GM18517 (cell line): ENCODE measurements around the gene PCID2.
"Not testable (repeated sequence)": the region's sequence is repeated elsewhere in the genome, so short reads cannot be mapped to it uniquely, and the experiment has no call there.

Experiments used
- ATAC-seq: cut with Tn5 transposase; IDR thresholded peaks from one replicate; pipeline ENCODE4 v1.9.1; 2021; ENCODE audit warnings: mild to moderate bottlenecking, moderate library complexity; ENCODE audit not compliant: unreplicated experiment

Gene PCID2

DNA sequence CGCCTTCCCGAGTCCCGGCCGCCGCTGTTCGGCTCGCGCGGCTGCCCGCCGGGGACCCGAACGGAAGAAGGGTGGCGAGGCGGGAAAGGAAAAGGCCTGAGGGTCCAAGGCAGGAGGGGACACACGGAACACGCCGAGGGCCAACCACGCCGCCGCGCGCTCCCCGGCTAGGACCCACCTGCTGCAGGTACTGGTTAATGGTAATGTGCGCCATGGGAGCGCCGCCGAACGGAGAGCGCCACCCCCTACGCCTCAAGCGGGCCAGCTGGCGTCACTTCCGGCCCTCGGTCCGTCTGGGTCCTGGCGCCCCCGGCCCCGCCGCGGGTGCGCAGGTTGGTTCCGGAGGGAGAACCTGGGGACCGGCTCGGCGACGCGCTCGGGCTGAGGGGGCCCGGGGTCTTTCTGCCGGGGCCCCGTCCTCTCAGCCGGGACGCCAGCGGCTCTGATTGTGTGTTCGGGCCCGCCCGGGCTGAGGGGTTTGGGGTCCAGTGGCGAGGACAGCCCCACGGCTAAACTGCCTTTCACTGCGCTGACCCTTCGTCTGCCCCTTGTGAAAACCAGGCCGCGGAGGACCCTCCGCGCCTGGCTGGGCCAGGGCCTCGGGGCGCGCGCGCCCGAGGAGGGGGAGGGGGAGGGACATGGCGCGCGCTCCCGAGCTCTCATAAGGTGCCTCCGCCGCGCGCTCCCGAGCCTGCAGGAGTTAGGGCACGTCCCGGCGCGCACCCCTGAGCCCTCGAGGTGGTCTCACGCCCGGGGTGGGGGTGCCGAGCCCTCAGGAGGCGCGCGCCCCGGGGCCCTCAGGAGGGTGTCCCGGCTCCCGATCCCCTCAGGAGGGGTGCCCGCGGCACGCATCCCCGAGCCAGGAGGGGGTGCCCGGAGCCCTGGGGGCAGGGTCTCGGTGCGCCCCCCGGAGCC is at the start of gene PCID2:
PCID2 (minus strand) TSS at position 249 of the 915 bp plus-strand sequence; CDS start at position 214, 35 bp downstream.
- ATAC-seq, result peak; percentile 61

DNA sequence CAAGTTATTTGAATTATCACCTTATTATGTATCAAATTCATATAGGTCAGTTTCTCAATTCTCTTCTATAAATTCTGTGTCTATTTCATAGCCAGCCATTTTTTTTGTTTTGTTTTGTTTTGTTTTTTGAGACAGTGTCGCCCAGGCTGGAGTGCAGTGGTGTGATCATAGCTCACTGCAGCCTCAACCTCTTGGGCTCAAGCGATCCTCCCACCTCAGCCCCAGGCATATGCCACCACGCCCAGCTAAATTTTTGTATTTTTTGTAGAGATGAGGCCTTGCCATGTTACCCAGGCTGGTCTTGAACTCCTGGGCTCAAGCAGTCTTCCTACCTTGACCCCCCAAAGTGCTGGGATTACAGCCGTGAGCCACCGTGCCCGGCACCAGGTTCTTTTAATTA is 49.4 kb upstream of the PCID2 start:
- not testable (repeated sequence) for ATAC-seq

DNA sequence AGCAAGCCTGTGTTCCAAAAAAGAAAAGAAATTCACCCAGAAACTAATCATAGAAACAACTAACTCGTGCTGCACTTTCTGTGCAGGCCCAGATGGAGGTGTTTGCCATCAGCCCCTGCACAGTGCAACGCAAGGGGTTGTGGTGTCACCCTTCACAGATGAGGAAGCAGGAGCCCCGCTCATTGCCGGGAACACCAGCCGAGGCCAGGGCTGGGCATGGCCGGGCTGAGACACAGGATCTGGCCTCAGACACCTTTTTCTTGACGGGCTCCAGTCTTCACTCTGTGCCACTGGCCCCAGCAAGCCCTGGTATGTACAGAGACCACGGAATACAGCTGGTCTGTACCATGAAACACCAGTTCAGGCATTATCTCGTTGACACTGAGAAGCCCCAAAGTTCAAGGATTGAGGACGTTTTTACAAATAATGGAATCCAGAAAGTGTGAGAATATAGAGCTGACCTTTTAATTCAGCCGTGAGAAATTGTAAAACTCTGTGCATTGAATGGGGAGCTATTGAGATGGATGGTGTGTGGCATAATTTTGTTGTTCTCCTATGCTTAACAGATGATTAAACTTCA is 44.1 kb upstream of the PCID2 start:
- ATAC-seq, result no peak

DNA sequence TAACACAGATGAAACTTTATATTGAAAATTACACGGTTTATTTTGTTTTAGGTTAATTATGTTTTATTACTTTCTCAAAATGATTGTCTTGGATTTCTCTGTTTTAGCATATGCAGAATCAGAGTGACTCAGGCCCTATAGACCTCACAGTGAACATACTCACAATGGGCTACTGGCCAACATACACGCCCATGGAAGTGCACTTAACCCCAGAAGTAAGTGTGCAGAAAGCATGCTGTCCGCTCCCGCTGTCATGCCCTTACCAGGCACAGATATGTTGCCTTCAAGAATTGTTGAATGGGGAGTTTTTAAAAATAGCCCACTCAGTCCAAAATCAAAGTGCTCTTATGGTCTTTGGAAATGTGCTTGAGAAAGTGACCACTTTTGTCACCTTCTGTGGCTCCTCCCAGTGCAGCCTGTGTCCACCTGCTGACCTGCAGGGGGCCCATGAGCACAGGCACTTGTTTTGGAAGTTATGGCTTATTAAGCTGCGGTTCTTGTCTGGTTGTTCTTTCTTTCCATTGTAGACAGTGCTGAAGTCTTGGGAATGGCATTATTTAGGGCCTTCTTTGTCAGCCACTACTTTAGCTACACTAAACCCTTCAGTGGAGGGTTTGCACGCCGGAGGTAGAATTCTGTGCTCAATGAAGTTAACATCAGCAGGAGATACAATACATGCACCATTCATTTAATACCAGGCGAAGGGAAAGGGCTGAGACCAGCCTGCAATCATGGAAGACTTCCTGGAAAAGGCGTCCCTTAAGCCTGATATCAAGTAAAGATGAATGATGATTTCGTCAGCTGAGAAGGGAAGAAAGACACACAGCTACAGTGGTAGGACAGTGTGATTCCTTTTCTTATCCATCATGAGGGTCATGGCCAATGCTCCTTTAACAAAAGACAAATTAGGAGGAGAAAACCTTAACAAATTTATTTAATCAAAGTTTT is 37.7 kb upstream of the PCID2 start:
- no peak for ATAC-seq

DNA sequence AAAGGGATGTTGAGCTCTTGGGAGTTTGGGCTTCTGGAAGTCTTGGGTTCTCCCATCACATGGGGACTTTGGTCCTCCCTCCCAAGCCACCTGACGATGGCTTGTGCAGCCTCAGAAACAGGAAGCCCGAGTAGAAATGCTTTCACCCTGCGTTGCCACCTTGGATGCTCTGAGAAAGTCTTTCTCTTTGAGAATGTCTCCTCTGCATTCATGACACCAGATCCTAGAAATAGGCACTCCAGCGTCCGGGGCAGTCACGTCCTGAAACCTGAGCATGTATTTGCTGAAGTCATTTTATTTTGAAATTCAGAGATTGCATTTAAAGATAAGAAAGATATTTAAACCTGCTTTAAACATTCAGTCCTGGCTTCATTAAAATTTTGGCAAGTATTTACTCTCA is 35.4 kb upstream of the PCID2 start:
- no peak for ATAC-seq

DNA sequence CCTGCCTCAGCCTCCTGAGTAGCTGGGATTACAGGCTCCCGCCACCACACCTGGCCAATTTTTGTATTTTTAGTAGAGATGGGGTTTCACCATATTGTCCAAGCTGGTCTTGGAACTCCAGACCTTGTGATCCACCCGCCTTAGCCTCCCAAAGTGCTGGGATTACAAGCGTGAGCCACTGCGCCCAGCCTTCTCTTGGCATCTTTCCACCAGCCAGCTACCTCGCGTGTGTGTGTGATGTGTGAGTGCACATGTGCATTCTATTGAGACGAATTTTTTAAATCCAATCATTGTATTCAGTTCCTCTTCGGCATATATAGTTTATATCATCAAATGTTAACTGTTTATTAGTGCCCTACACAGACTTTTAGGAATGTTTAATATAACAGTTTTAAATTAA is 33.2 kb upstream of the PCID2 start:
- not testable (repeated sequence) for ATAC-seq

DNA sequence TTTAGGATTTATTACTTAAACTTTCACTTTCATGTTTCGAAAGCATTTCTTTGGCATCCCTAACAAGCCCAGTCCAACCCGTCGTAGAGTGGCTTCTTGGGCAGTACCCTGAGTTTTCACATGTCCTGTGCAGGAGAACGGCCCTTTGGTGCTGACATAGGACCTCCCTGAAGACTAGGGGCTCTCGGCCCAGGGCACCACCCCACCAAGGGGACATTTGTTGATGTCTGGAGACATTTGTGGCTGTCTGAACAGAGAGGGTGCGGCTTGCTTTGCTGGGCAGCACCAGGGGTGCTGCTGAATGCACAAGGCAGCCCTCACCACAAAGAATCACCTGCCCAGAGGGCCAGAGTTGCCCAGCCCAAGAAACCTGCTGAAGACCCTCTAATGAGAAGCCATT is 31.5 kb upstream of the PCID2 start:
- no peak for ATAC-seq

DNA sequence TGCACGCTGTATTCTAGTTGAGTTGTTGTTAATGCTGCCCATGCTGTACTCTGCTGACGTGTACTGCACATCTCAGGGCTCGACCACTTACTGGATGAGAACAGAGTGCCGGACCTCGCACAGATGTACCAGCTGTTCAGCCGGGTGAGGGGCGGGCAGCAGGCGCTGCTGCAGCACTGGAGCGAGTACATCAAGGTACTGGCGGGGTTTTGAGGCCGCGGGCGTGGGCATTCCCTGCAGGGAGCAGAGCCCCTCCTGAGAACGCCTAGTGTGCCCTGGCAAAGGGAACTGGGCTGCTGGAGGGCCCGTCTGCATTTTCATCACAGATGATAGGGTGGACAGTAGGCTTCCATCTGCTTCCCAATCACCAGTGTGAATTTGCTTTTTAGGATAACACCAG is 30.9 kb upstream of the PCID2 start:
- ATAC-seq, result no peak

DNA sequence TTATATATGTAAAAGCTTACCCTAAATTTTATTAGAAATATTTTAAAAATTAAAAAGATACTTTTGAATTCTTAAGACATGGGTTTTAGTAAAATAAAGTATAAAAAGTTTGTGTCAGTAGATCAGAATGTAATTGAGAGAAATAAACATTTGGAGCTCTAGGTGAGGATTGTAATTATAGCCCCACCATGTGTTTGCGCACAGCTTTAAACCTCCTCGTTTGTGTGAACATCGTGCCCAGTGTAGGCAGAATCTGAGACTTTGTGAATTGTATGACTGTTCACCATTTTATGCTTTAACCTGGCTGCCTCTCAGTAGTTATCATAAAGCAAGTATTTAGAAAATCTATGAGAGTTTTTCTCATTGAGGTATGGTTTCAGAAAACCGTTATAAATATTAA is 30.1 kb upstream of the PCID2 start:
- ATAC-seq, result no peak

DNA sequence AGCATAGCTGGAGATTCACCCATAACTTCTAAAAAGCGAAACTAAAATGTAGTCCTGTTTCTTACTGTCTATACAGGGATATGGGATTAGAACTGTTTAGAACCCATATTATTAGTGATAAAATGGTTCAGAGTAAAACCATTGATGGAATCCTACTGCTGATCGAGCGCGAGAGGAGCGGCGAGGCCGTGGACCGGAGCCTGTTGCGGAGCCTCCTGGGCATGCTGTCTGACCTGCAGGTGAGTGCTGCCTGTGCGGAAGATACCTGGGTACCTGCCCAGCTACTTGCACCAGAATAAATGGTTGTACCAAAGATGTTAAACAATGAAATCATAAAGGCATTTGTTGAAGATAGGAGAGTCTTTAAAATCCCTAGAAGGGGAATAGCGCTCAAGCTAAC is 24.6 kb upstream of the PCID2 start:
- no peak for ATAC-seq

DNA sequence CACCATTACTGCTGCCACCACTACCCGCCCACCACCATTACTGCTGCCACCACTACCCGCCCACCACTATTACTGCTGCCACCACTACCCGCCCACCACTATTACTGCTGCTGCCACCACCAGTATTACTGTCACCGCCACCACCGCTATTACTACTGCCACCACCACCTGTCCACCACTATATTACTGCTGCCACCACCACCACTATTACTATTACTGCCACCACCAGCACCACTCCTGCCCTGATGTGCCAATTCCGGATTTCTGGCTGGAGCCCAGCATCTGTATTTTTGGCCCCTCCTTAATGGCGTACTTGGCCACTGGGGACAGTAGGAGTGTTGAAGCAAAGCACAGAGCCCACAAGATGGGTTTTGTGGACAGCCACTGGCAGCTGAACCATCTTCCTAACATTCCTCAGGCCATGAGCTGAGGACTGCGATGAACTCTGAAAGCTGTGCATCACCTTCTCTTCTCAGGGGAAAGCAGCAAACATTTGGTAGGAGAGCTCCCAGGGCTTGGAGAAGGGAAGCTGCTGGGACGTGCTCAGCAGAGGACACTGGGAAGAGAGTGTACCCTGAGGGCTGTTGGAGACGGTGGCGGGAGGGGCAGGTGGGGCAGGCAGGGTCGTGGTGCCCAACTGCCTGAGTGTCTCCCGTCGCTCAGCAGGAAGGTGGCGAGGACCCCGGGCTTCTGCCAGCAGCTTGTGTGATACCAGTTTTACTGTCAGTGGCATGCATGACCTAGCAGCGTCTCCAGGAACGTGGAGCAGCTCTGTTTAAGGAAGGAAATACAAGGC is 23.9 kb upstream of the PCID2 start:
- ATAC-seq, result no peak

DNA sequence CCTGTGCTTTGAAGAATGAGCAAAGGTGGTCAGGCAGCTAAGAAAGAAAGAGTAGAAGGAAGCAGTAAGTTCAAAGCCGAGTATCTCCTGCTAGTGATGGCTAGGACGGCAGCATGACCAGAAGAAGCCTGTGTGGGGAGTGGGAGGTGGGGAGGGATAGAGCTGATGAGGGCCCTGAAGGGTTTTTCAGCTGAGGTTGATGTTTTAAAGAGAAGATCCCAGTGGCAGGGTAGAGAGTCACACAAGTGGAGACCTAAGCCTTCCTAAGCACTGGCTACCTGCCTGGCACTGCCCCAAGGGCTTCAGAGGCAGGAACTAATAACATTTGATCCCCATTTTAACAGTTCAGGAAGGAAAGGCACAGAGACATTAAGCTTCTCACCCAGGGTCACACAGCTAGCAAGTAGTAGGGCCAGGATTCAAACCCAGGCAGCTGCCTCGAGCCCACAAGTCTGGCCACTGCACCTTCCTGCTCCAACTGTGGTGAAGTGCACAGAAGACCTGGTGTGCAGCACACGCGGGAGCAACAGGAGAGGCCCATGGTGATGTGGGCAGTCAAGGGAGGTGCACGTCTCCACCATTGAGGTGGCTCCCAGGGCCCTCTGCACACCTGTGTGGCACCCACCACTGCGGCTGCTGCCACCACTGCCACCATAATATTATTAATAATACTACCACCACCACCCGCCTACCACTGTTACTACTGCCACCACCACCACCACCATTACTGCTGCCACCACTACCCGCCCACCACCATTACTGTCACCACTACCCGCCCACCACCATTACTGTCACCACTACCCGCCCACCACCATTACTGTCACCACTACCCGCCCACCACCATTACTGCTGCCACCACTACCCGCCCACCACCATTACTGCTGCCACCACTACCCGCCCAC is 23.1 kb upstream of the PCID2 start:
- no peak for ATAC-seq

DNA sequence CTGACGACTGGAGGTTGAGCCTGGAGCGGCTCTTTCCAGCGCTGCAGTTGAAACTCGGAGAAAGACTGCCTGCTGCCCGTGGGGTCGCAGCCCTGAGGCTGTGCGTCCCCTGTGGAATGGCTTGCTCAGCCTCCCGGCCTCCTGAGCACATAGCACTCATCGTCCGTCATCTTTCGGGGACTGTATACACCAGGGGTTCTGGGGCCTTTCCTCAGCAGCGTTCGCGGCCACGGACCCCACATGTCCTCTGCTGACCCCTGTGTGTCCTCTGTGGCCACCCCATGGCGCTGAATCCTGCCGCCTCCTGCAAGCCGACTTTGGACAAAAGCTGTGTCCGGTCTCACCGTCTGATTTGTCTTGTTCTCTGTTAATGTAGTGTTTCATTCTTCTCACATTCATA is 21.3 kb upstream of the PCID2 start:
- ATAC-seq, result no peak

DNA sequence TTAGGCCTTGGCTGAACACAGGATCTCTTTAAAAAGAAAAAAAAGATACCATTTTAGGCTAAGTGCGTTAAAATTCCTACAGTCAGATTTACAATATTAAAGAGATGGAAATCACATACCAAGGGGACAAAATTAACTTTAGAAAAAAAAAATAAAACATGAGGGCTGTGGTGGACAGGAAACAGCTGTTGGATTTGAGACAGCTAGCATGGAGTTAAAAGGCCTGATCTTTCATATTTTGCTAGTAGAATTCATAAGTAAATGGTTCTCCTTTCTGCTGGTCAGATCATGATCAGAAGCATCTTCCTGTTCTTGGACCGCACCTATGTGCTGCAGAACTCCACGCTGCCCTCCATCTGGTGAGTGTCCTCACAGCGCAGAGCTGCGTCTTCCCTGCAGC is 20.7 kb upstream of the PCID2 start:
- ATAC-seq, result no peak

DNA sequence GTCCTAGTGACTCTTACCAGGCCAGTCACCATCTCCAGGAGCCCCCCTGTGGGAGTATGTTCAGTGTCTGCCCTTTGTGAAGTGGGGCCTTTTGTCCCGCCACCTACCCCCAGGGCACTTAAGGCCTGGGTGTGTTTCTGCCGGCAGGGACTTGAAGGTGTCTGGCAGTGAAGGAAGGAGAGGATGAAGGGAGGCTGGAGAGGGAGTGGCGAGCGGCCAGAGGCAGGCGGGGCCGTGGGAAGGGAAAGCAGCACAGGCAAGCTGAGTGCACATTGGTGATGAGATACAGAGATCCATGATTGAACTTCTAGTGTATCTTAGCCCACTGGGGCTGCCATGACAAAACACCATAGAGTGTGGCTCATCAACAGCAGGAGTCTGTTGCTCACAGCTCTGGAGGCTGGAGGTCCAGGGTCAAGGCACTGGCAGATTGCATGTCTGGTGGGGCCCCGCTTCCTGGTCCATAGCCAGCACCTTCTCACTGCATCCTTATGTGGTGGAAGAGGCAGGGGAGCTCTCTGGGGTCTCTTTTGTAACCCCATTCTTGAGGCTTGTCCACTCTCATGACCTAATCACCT is 18.5 kb upstream of the PCID2 start:
- no peak for ATAC-seq

DNA sequence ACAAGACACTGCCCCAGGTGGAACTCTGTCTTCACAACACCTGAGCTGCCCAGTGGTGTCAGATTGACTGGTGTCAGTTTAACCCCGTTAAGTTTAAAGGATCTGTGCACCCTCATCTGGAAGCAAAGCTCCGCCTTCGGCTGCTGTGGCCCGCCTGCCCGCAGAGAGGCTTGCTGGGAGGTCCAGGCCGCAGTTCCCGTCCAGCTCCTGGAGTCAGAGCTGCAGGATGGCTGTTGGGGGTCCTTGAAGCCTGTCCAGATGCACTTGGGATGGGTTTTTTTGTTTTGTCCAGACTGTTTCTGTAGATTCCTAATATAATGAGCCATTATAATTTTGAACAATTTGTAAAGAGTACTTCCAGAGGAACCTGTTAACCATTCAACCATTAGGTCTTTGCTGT is 17.0 kb upstream of the PCID2 start:
- ATAC-seq, result no peak

DNA sequence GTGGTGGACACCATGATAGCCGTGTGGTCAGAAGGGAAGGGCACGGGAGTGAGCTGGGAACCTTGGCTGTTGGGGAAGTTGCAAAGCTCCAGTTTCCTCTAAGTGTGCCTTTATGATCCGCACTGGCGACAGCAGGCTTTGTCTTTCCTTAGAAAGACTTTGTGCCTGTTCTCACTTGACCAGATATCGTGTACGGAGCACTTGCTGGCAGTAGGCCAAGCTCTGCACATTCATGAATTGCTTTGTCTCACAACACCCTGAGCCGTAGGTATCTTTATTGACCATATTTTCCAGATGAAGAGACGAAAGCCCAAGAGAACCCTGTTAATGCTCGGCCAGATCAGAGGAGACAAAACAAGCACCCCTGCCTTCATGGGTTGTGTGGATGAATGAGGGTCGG is 16.0 kb upstream of the PCID2 start:
- no peak for ATAC-seq

DNA sequence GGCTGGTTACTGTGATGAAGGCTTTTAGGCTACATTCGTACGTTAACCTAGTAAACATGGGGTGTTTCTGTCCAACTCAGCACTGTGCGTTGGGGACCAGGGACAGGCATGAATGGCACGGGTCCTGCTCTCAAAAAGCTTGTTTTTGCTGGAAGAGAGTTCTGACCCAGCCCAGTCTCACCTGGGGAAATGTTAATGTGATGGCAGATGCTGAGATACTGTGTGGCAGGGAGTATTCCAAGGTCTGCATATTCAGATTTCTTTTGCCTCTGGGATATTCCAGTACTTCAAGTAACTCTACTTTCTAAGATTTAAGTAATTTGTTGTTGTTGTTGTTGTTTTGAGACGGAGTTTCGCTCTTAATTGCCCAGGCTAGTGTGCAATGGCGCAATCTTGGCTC is 14.6 kb upstream of the PCID2 start:
- no peak for ATAC-seq

DNA sequence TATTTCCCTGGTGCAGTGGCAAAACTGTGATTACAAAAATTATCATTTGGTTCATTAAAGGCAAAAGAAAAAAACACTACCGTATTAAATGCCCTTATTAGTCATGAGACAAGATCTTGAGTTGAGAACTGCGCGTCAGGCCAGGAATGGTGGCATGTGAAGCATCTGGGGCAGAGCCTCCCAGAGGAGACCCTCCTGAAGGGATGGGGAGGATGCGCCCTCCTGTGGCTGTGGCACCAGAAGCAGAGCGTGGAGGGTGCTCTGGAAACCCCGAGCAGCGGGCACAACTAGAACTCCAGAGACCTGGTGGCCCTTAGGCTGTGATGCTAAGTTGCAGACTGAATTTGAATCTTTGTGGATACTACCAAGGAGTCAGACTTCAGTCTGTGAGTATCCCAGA is 12.4 kb upstream of the PCID2 start:
- no peak for ATAC-seq
